Right lobe of liver (tissue), 4 donors: ENCODE measurements around the gene EXD3.

Source experiments
- CTCF ChIP-seq, 4 donors: fragments of 200-600 bp in 3 of 4; fragments of 450-650 bp in 1 of 4; IDR thresholded peaks; one replicate each; pipeline versions ENCODE4 v1.5.1 to v1.8.0; 2016 to 2022; ENCODE audit warnings: antibody characterized with exemption in 4 of 4, mild to moderate bottlenecking in 2 of 4
- POLR2A ChIP-seq: fragments of 450-650 bp; IDR thresholded peaks from one replicate; pipeline ENCODE4 v1.6.1; 2017; ENCODE audit warnings: antibody characterized with exemption, mild to moderate bottlenecking
- donor health status: DM: no; HTN: no; CAD: no.
- donor health status: DM: no; HTN: no; CAD: no.
- donor health status: DM: no; HTN: yes; CAD: no.

GRCh38 chr9:137388589-137389427 is 34.2 kb downstream of the EXD3 start:
- TF ChIP-seq CTCF (IDR thresholded peaks at IDR 0.05), result no peak
- no peak for TF ChIP-seq POLR2A
